SK-N-SH treated with all-trans-retinoic acid at 6 μM for 48 hours (cell line): Measurements from ENCODE around the gene FGF5.

Experiments
- ARNTL ChIP-seq: fragments of 450-650 bp; formaldehyde crosslinking; IDR thresholded peaks from 2 replicates; pipeline ENCODE4 v1.5.0; 2020; ENCODE audit warnings: low read depth, mild to moderate bottlenecking, moderate library complexity, borderline replicate concordance
- CSDC2 ChIP-seq: fragments of 250-450 bp; sonication (Bioruptor Pico); IDR thresholded peaks from 2 replicates; pipeline ENCODE4 v1.5.0; 2020; ENCODE audit warnings: mild to moderate bottlenecking, moderate library complexity
- ESRRG ChIP-seq: fragments of 250-450 bp; sonication (Bioruptor Pico); IDR thresholded peaks from 2 replicates; pipeline ENCODE4 v1.6.1; 2021; ENCODE audit warnings: mild to moderate bottlenecking
- OSR1 ChIP-seq: fragments of 250-450 bp; sonication (Bioruptor Pico); IDR thresholded peaks from 2 replicates; pipeline ENCODE4 v1.8.0; 2022; ENCODE audit warnings: moderate library complexity, mild to moderate bottlenecking, inconsistent platforms
- PPARA ChIP-seq: fragments of 250-450 bp; sonication (Bioruptor Pico); IDR thresholded peaks from 2 replicates; pipeline ENCODE4 v1.5.0; 2020; ENCODE audit warnings: mild to moderate bottlenecking, borderline replicate concordance
- RARB ChIP-seq: fragments of 250-450 bp; sonication (Bioruptor Pico); IDR thresholded peaks from 2 replicates; pipeline ENCODE4 v1.8.0; 2021; ENCODE audit warnings: mild to moderate bottlenecking, moderate library complexity
- SNAI2 ChIP-seq: fragments of 250-450 bp; sonication (Bioruptor Pico); IDR thresholded peaks from 2 replicates; pipeline ENCODE4 v1.5.0; 2020; ENCODE audit warnings: mild to moderate bottlenecking, moderate library complexity
- TCF4 ChIP-seq: fragments of 250-450 bp; sonication (Bioruptor Pico); IDR thresholded peaks from 2 replicates; pipeline ENCODE4 v1.8.0; 2021; ENCODE audit warnings: mild to moderate bottlenecking, moderate library complexity, borderline replicate concordance
- ZFP3 ChIP-seq: fragments of 250-450 bp; sonication (Bioruptor Pico); IDR thresholded peaks from 2 replicates; pipeline ENCODE4 v1.5.0; 2020; ENCODE audit warnings: mild to moderate bottlenecking, moderate library complexity
- ZNF565 ChIP-seq: fragments of 450-650 bp; formaldehyde crosslinking; conservative IDR thresholded peaks from 2 replicates; pipeline ENCODE4 v1.5.0; 2020; ENCODE audit warnings: low read depth, mild to moderate bottlenecking, moderate library complexity
- ZNF70 ChIP-seq: fragments of 450-650 bp; formaldehyde crosslinking; IDR thresholded peaks from 2 replicates; pipeline ENCODE4 v1.5.0; 2020; ENCODE audit warnings: mild to moderate bottlenecking, moderate library complexity
- TF ChIP-seq, protein P1 (sequence below): fragments of 250-450 bp; sonication (Bioruptor Pico); IDR thresholded peaks from 2 replicates; pipeline ENCODE4 v1.8.0; 2020; ENCODE audit warnings: mild to moderate bottlenecking, moderate library complexity, borderline replicate concordance
- TF ChIP-seq, protein P2 (sequence below): fragments of 250-450 bp; sonication (Bioruptor Pico); IDR thresholded peaks from 2 replicates; pipeline ENCODE4 v1.5.1; 2020; ENCODE audit warnings: low read depth, mild to moderate bottlenecking, moderate library complexity
- TF ChIP-seq, protein P3 (sequence below): fragments of 250-450 bp; sonication (Bioruptor Pico); IDR thresholded peaks from 2 replicates; pipeline ENCODE4 v1.8.0; 2021; ENCODE audit warnings: low read depth, mild to moderate bottlenecking, moderate library complexity, borderline replicate concordance

DNA sequence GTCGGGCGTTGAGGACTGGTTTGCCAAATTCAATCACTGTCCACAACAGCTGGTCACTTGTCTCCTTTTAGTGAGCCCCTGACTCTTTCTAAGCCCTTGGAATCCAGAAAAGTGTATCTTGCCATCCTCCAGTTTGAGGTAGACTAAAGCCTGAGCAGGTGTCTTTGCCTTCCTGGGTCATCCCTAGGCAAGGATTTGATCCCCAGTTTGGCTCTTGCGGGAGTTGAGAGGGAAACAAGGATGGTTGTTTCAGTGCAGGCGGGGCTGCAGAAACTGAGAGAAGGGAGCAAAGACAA is 2.2 kb upstream of the FGF5 start:
- TF ChIP-seq ARNTL: no peak
- no peak for TF ChIP-seq ZFP3 (CRISPR knock-in tag)
- TF ChIP-seq CSDC2: no peak
- no peak for TF ChIP-seq TCF4 (CRISPR knock-in tag)
- TF ChIP-seq ESRRG: no peak
- TF ChIP-seq SNAI2: no peak
- TF ChIP-seq RARB (CRISPR knock-in tag): no peak
- TF ChIP-seq, protein P1, sequence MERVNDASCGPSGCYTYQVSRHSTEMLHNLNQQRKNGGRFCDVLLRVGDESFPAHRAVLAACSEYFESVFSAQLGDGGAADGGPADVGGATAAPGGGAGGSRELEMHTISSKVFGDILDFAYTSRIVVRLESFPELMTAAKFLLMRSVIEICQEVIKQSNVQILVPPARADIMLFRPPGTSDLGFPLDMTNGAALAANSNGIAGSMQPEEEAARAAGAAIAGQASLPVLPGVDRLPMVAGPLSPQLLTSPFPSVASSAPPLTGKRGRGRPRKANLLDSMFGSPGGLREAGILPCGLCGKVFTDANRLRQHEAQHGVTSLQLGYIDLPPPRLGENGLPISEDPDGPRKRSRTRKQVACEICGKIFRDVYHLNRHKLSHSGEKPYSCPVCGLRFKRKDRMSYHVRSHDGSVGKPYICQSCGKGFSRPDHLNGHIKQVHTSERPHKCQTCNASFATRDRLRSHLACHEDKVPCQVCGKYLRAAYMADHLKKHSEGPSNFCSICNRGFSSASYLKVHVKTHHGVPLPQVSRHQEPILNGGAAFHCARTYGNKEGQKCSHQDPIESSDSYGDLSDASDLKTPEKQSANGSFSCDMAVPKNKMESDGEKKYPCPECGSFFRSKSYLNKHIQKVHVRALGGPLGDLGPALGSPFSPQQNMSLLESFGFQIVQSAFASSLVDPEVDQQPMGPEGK (CRISPR knock-in tag): no peak
- TF ChIP-seq, protein P2, sequence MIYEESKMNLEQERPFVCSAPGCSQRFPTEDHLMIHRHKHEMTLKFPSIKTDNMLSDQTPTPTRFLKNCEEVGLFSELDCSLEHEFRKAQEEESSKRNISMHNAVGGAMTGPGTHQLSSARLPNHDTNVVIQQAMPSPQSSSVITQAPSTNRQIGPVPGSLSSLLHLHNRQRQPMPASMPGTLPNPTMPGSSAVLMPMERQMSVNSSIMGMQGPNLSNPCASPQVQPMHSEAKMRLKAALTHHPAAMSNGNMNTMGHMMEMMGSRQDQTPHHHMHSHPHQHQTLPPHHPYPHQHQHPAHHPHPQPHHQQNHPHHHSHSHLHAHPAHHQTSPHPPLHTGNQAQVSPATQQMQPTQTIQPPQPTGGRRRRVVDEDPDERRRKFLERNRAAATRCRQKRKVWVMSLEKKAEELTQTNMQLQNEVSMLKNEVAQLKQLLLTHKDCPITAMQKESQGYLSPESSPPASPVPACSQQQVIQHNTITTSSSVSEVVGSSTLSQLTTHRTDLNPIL (CRISPR knock-in tag): no peak
- TF ChIP-seq PPARA: no peak
- TF ChIP-seq, protein P3, sequence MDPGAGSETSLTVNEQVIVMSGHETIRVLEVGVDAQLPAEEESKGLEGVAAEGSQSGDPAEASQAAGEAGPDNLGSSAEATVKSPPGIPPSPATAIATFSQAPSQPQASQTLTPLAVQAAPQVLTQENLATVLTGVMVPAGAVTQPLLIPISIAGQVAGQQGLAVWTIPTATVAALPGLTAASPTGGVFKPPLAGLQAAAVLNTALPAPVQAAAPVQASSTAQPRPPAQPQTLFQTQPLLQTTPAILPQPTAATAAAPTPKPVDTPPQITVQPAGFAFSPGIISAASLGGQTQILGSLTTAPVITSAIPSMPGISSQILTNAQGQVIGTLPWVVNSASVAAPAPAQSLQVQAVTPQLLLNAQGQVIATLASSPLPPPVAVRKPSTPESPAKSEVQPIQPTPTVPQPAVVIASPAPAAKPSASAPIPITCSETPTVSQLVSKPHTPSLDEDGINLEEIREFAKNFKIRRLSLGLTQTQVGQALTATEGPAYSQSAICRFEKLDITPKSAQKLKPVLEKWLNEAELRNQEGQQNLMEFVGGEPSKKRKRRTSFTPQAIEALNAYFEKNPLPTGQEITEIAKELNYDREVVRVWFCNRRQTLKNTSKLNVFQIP (CRISPR knock-in tag): no peak
- TF ChIP-seq OSR1: no peak
- no peak for TF ChIP-seq ZNF70
- no peak for TF ChIP-seq ZNF565 (CRISPR knock-in tag)
